HG03025 (cell line): ENCODE data around the gene TOE1.
"Not testable (repeated sequence)": the region's sequence is repeated elsewhere in the genome, so short reads cannot be mapped to it uniquely, and the experiment has no call there.

Experiments
- ATAC-seq: cut with Tn5 transposase; IDR thresholded peaks from one replicate; pipeline ENCODE4 v1.9.1; 2021; ENCODE audit warnings: mild to moderate bottlenecking, moderate library complexity; ENCODE audit not compliant: unreplicated experiment, low FRiP score

The TOE1 gene

DNA sequence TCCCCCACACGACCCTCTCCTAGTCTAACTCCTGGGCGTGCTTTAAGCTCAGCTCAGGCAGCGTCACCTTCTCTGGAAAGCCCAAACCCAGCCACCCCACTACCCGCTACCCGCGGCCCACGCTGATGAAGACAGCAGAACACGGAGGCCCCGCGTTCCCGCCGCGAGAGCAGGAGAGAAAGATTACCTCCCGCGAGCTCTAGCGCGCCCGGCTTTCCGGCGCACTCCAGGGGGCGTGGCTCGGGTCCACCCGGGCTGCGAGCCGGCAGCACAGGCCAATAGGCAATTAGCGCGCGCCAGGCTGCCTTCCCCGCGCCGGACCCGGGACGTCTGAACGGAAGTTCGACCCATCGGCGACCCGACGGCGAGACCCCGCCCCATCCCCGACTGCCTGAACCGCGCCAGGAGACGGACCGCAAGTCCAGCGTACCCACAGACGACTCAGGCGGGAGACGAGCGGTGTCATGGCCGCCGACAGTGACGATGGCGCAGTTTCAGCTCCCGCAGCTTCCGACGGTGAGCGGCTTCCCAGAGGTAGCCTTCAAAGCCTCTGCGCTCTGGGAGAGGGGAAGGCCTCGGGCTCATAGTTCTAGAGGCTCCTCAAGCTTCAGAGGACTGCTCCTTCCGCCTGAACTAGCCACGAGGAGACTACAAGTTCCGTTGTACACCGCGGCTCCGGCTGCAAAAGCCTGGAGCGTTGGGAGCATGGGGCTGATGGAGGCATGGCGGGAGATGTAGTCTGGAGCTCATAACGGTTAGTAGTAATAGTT is at the start of gene TOE1, which contains the start of gene MUTYH:
TOE1 (plus strand) TSS at position 382 of the 770 bp plus-strand sequence; CDS start at position 465, 83 bp downstream.
MUTYH (minus strand) TSS at position 652 of the 770 bp plus-strand sequence. CDS start 5,935 bp downstream, outside the sequence.
- ATAC-seq, result peak; percentile 78

DNA sequence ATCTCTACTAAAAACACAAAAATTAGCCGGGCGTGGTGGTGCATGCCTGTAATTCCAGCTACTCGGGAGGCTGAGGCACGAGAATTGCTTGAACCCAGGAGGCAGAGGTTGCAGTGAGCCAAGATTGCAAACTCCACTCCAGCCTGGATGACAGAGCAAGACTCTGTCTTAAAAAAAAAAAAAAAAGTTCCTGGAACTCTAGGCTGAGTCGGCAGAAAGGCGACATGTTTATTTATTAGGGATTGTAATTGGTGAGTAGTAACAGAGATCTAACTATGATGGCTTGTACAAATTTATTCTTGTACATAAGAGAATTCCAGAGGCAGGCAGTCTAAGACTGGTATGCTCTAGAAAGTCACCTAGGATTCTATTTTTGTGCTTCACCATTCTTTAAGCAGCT is 49.0 kb upstream of the TOE1 start:
- not testable (repeated sequence) for ATAC-seq

- no peak for ATAC-seq
Observed at GRCh38 chr1:45291716-45292115, 48.3 kb upstream of the TOE1 start.

DNA sequence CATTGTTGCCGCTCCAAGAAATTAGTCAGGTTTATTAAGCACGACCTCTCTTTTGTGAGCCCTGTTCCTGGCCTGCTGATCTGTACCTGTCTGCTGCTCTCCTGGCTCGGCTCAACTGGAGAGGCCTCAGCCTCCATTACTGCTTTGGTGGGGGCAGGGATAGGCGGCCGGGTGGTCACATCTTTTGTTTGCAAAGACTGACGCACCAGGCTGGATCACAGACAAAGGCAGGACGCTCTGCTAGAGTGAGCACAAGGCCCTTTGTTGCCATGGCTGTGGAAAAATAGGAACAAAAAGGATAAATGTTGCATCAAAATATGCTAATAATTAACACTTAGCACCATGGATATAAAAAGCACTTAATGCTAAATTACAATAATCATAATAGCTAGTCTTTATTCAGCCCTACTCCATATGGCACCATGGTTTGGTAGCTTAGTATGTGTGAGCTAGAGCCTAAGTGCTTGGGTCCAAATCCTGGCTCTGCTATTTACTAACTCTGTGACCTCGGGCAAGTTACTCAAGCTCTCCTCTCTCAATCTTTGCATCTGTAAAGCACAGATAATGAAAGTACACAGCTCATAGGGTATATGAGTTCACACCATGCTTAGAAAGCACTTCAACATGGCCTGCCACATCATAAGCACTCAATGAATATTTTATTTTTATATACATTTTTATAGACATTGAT is 42.2 kb upstream of the TOE1 start:
- ATAC-seq, result no peak

- no peak for ATAC-seq
Observed at GRCh38 chr1:45299296-45299695, 40.7 kb upstream of the TOE1 start.

- ATAC-seq, result no peak
Observed at GRCh38 chr1:45299981-45300668, 39.8 kb upstream of the TOE1 start.

GRCh38 chr1:45300669-45300997 is 39.3 kb upstream of the TOE1 start:
- ATAC-seq, result no peak

DNA sequence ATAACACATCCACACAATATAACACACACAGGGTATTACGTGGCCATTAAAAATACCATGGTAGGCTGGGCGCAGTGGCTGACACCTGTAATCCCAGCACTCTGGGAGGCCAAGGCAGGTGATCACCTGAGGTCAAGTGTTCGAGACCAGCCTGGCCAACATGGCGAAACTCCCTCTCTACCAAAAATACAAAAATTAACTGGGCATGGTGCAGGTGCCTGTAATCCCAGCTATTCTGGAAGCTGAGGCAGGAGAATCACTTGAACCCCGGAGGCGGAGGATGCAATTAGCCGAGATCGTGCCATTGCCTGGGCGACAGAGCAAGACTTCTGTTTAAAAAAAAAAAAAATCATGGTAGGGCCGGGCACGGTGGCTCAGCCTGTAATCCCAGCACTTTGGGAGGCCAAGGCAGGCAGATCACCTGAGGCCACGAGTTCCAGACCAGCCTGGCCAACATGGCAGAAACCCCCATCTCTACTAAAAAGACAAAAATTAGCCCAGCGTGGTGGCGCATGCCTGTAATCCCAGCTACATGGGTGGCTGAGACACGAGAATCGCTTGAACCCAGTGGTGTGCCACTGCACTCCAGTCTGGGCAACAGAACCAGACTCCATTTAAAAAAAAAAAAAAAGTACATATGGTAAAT is 37.3 kb upstream of the TOE1 start:
- ATAC-seq, result no peak

- peak; percentile 74 for ATAC-seq
Observed at GRCh38 chr1:45303520-45304310, 36.3 kb upstream of the TOE1 start.

- no peak for ATAC-seq
Observed at GRCh38 chr1:45304311-45305081, 35.5 kb upstream of the TOE1 start.

DNA sequence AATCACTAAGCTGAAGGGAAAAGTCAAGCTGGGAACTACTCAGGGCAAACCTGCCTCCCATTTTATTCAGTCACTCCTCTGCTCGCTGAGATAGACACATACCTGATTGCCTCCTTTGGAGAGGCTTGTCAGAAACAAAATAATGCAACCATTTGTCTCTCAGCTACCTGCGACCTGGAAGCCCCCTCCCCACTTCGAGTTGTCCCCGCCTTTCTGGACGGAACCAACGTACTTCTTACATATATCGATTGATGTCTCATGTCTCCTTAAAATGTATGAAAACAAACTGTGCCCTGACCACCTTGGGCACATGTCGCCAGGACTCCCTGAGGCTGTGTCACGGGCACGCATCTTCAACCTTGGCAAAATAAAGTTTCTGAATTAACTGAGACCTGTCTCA is 34.7 kb upstream of the TOE1 start:
- ATAC-seq, result no peak

- ATAC-seq, result no peak
Observed at GRCh38 chr1:45306319-45306718, 33.7 kb upstream of the TOE1 start.

DNA sequence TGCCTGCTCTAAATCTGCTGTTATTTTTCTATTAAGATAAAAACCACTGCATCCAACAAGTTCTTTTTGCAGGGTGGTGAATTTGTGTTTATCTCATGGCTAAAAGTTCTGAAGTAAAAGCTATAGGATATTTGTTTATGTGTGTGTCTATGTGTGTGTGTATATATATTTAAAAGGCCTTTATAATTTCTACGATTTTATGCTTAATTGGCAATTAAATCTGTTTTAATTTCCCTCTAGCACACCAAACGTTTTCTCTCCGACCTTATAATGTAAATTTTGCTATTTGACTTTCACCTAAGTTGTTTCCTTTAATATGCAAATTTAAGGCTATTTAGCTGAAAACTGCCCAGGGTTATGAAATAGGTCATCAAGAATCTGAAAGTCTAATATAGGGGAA is 33.1 kb upstream of the TOE1 start:
- ATAC-seq, result no peak

DNA sequence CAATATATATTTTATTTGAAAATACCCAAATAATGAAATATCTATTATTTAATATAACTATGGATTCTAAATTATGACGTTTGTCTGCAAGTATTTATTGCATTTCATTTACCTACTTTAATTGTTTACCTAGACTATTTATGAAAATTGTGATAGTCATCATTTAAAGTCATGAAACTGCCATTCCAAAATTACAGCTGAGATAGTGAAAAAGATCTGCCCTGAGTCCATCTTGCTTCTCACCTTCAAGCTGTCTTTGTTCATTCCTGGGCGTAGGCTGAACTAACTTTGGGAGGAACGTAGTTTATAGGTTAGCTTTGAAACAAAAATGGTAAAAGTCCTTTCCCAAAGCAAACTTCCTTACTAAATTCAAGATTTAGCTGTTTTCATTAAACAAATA is 25.7 kb upstream of the TOE1 start:
- no peak for ATAC-seq

DNA sequence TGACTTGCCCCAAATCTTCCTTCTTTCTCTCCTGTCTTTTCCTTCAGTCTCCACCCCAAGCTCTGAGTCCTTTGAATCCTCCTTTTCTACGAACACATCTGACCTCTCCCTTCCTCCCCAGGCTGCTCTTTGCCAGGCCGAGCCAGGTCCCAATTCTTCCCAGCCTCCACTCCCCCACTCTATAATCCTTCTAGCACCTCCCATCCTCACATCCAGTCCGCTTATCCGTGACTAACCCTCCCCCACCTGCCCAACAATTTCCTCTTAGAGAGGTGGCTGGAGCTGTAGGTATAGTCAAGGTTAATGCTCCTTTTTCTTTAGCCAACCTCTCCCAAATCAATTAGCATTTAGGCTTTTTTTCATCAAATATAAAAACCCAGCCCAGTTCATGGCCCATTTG is 22.8 kb upstream of the TOE1 start:
- no peak for ATAC-seq

DNA sequence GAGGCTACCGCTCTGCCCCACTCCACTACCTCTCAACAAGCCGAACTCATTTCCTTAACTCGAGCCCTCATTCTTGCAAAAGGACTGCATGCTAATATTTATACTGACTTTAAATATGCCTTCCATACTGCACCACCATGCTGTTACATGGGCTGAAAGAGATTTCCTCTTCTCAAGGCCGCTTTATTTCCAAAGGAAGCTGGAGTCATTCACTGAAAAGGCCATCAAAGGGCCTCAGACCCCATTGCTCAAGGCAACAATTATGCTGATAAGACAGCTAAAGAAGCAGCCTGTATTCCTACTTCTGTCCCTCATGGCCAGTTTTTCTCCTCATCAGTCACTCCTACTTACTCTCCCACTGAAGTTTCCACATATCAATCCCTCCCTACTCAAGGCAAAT is 20.2 kb upstream of the TOE1 start:
- no peak for ATAC-seq

DNA sequence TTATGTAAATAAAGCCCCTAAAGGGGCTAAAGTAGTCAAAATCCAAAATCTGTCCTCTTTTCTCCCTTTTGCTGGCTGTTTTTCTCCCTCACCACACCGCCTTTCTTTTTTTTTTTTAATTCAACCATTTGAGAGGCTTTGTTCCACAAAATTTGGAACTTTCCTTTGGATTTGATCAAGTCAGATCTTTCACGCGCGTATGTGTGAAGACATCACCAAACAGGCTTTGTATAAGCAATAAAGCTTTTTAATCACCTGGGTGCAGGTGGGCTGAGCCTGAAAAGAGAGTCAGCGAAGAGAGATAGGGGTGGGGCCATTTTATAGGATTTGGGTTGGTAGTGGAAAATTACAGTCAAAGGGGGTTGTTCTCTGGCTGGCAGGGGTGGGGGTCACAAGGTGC is 18.5 kb upstream of the TOE1 start:
- no peak for ATAC-seq

DNA sequence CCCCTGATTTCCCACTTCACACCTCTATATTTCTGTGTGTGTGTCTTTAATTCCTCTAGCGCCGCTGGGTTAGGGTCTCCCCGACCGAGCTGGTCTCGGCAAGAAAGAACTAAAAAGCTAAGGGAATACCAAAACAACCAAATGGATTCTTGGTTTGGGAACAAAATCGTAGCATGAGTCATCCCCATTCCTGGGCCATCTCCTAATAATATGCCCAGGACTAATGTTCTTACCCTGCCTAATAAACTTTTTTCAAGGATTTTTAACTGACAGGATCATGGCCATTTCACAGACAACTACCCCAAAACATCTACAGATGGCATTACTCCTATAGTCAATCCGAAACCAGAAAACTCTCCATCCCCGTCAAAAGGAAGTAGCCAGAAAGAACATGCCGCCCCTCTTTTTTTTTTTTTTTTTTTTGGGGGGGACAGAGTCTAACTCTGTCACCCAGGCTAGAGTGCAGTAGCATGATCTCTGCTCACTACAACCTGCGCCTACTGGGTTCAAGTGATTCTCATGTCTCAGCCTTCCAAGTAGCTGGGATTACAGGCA is 17.4 kb upstream of the TOE1 start:
- ATAC-seq, result no peak

DNA sequence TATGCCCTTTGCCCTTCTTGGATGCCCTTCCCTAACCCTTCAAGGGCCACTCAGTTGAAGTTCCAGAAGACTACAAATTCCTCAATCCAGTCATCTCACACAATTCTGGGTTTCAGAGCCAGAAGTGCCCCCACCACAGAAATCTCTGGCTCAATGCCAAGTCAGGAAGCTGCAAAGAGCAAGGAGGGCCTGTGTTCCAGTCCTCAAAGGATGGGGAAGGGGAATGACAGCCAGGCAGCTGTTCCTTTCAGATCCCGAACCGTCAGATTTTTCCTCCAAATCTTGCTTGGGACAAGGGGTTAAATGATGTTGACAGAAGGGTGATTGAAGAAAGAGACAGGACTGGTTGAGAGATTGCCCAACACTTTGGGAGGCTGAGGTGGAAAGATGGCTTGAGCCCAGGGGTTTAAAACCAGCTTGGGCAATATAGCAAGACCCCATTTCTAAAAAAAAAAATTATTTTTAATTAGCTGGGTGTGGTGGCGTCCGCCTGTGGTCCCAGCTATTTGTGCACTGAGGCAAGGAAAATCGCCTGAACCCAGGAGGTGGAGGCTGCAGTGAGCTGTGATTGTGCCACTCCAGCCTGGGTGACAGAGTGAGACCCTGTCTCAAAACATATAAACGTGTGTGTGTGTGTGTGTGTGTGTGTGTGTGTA is 14.0 kb upstream of the TOE1 start:
- no peak for ATAC-seq
